ENCODE results near the gene BCR. TPM values are rescaled to one million over a fixed set of nuclear protein-coding genes. Genes with fewer than 3 reads are reported as not detected.

Gene BCR
- total RNA-seq, 1 experiment from 2014 or later, result 77.0 TPM

- Histone ChIP-seq H4K20me1 (ENCODE audit: control insufficient read depth, insufficient read depth, insufficient read length) (no peaks in the 10 kb centered on the region), H3K9ac (ENCODE audit: extremely low read depth, insufficient read length, low read length) (no peak overlapping the region), H2BK20ac (ENCODE audit: low read depth, low read length, poor library complexity, severe bottlenecking) (no peak overlapping the region), H3K79me2 (ENCODE audit: insufficient read depth, low read length) (peaks cover 46% of the 10 kb centered on the region), H4K5ac (ENCODE audit: insufficient read length, low read depth, low read length) (no peak overlapping the region), H3K27me3 (ENCODE audit: insufficient read depth, low read length) (no peaks in the 10 kb centered on the region), H3K79me1 (ENCODE audit: insufficient read depth, low read depth, low read length, poor library complexity, severe bottlenecking) (peaks cover 15% of the 10 kb centered on the region), H3K23me2 (ENCODE audit: insufficient read length, low read depth, low read length, poor library complexity, severe bottlenecking) (no peaks in the 10 kb centered on the region), H3K4ac (ENCODE audit: low read depth, low read length) (no peak overlapping the region), H2BK120ac (ENCODE audit: low read depth, low read length, poor library complexity, severe bottlenecking) (no peak overlapping the region), H2BK12ac (ENCODE audit: insufficient read length, low read depth, low read length) (no peak overlapping the region), H3K23ac (ENCODE audit: insufficient read length, low read depth, low read length) (no peak overlapping the region), H3K56ac (ENCODE audit: insufficient read length, low read depth, low read length) (no peak overlapping the region), H4K91ac (ENCODE audit: insufficient read length, low read depth, low read length) (no peak overlapping the region), H3K27ac (ENCODE audit: insufficient read length, low read depth, low read length) (no peak overlapping the region), H3K4me2 (ENCODE audit: insufficient read depth, insufficient read length, low read length) (no peak overlapping the region), H3T11ph (ENCODE audit: low read length) (no peak overlapping the region), H2AK5ac (ENCODE audit: insufficient read length, low read length) (no peak overlapping the region), H3K18ac (ENCODE audit: insufficient read length, low read depth, low read length) (no peak overlapping the region), H3K14ac (ENCODE audit: insufficient read depth, low read length) (no peak overlapping the region; the same call in 1 of the 2 replicates), H3K4me1 (ENCODE audit: insufficient read depth, low read length) (no peaks in the 10 kb centered on the region; the same call in 1 of the 2 replicates), H2AFZ (ENCODE audit: low read length) (no peak overlapping the region), H3K9me3 (ENCODE audit: control insufficient read depth, low read depth, low read length) (no peaks in the 10 kb centered on the region), H4K8ac (replicated peaks; ENCODE audit: insufficient read length, low read depth, low read length) (no peak overlapping the region), H2BK15ac (ENCODE audit: low read depth, low read length) (no peak overlapping the region; the same call in 1 of the 2 replicates), H2BK5ac (ENCODE audit: insufficient read length, low read length) (no peak overlapping the region)
- Mint-ChIP-seq H3K4me3 (no peak overlapping the region), H3K9me3 (no peaks in the 10 kb centered on the region), H3K27me3 (ENCODE audit: low read depth) (no peaks in the 10 kb centered on the region), H3K36me3 (ENCODE audit: insufficient read depth in 1 of 3, low read depth in 3 of 3) (peaks cover 5 to 12% (median 6%) of the 10 kb centered on the region in 3 experiments; a peak in 4 of 7 replicates), H3K4me1 (peaks cover 33 to 37% of the 10 kb centered on the region in 2 experiments), H3K27ac (peak overlapping the region in 2 of 3 experiments; percentile 55 to 76; a peak in 4 of 7 replicates)
- no peak for TF ChIP-seq CTCF (conservative IDR thresholded peaks at IDR 0.05)
- no peak for DNase-seq
- no CpG with 5 or more reads among the region's 10 CpGs for WGBS (ENCODE audit: extremely low coverage, insufficient read length, low lambda C conversion rate)
Observed at GRCh38 chr22:23212061-23213021, 32.0 kb downstream of the BCR start.
